ENCODE measurements around the gene TIPARP. TPM values are rescaled to one million over a fixed set of nuclear protein-coding genes. Genes with fewer than 3 reads are reported as not detected.

The TIPARP gene
- total and polyA plus RNA-seq, 2 of the 13 experiments (the other 11 are each of a cell fraction or from before 2014, with no cell fraction given), result 7.3 to 19.7 TPM

GRCh38 chr3:156702367-156702766, 28.0 kb downstream of the TIPARP start:
- TF ChIP-seq MAX (IDR thresholded peaks at IDR 0.05) (no peak), KDM5B (CRISPR knock-in tag; IDR thresholded peaks at IDR 0.05; ENCODE audit: borderline replicate concordance) (no peak), NFIC (IDR thresholded peaks at IDR 0.05; ENCODE audit: low read length) (no peak), NCOA2 (CRISPR knock-in tag; IDR thresholded peaks at IDR 0.05) (no peak), KLF9 (CRISPR knock-in tag; IDR thresholded peaks at IDR 0.05; ENCODE audit: low read depth) (no peak), LCORL (IDR thresholded peaks at IDR 0.05) (no peak), LCORL (CRISPR knock-in tag; IDR thresholded peaks at IDR 0.05) (no peak), ARNT2 (CRISPR knock-in tag; IDR thresholded peaks at IDR 0.05; ENCODE audit: low read depth) (no peak), MTF1 (CRISPR knock-in tag; IDR thresholded peaks at IDR 0.05) (no peak), RXRB (CRISPR knock-in tag; IDR thresholded peaks at IDR 0.05; ENCODE audit: borderline replicate concordance) (no peak), ZNF556 (CRISPR knock-in tag; IDR thresholded peaks at IDR 0.05; ENCODE audit: borderline replicate concordance) (no peak), IRF9 (CRISPR knock-in tag; IDR thresholded peaks at IDR 0.05; ENCODE audit: borderline replicate concordance) (no peak), ZNF615 (CRISPR knock-in tag; IDR thresholded peaks at IDR 0.05; ENCODE audit: borderline replicate concordance) (no peak), ADNP (CRISPR knock-in tag; IDR thresholded peaks at IDR 0.05) (no peak), SRY (CRISPR knock-in tag; IDR thresholded peaks at IDR 0.05) (no peak), STAT5B (CRISPR knock-in tag; IDR thresholded peaks at IDR 0.05) (no peak), ZNF761 (CRISPR knock-in tag; conservative IDR thresholded peaks at IDR 0.05) (no peak), ZNF687 (CRISPR knock-in tag; IDR thresholded peaks at IDR 0.05) (no peak)
- TF ChIP-seq, protein P1, sequence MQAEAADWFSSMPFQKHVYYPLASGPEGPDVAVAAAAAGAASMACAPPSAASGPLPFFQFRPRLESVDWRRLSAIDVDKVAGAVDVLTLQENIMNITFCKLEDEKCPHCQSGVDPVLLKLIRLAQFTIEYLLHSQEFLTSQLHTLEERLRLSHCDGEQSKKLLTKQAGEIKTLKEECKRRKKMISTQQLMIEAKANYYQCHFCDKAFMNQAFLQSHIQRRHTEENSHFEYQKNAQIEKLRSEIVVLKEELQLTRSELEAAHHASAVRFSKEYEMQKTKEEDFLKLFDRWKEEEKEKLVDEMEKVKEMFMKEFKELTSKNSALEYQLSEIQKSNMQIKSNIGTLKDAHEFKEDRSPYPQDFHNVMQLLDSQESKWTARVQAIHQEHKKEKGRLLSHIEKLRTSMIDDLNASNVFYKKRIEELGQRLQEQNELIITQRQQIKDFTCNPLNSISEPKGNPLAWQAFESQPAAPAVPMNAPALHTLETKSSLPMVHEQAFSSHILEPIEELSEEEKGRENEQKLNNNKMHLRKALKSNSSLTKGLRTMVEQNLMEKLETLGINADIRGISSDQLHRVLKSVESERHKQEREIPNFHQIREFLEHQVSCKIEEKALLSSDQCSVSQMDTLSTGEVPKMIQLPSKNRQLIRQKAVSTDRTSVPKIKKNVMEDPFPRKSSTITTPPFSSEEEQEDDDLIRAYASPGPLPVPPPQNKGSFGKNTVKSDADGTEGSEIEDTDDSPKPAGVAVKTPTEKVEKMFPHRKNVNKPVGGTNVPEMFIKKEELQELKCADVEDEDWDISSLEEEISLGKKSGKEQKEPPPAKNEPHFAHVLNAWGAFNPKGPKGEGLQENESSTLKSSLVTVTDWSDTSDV (CRISPR knock-in tag; IDR thresholded peaks at IDR 0.05), result no peak
- H2AFZ ChIP-seq (ENCODE audit: low read length), result no peak overlapping the region
- H4K20me1 ChIP-seq (ENCODE audit: insufficient read depth, low read length), result no peaks in the 10 kb centered on the region
- no peaks in the 10 kb centered on the region for H3K27me3 ChIP-seq (ENCODE audit: control insufficient read depth in 1 of 2, insufficient read depth in 2 of 2, low read length in 2 of 2)
- no peak for ATAC-seq
- WGBS (ENCODE audit: low lambda C conversion rate), result 91% methylated on average over 1 of the region's 1 CpG
- DNase-seq (ENCODE audit: low spot score), result no peak
- no peaks in the 10 kb centered on the region for H3K9me3 ChIP-seq (ENCODE audit: low read length)
- peaks cover 43% of the 10 kb centered on the region for H3K4me1 ChIP-seq (ENCODE audit: insufficient read depth, low read length)
- no peak overlapping the region for H3K9ac ChIP-seq (ENCODE audit: insufficient read depth, low read depth, low read length)
- no peak overlapping the region for H3K27ac ChIP-seq (ENCODE audit: extremely low read length, insufficient read depth, low read length)
- H3K4me2 ChIP-seq (ENCODE audit: low read depth, low read length), result no peak overlapping the region
- in situ Hi-C loops (cut with HindIII; ENCODE audit: extremely low pct_ligation_motif_present, low pct_unique_long_range_greater_than_20kb), result no loop called here
- ChIA-PET CTCF (ENCODE audit: low intra/inter-chr PET ratio, low total read pairs) (no interaction called here), POLR2A (interaction anchor here (0.8 kb wide), 1 partner anchor 28 kb away, joined by 5 read pairs; the partner anchor contains the start of gene TIPARP)
- no peaks in the 10 kb centered on the region for H3K79me2 ChIP-seq (ENCODE audit: insufficient read depth, low read length)
- BruUV-seq (replicated peaks), result no TSS peak
- intact Hi-C loops (cut with micrococcal nuclease; ENCODE audit: unreplicated experiment), result no loop called here
- H3K36me3 ChIP-seq (replicated peaks in 1 of 2; ENCODE audit: control insufficient read depth in 1 of 2, insufficient read depth in 2 of 2, low read length in 2 of 2), result peaks cover 4 to 22% of the 10 kb centered on the region in 2 experiments
- no peak for FAIRE-seq
- no peak overlapping the region for H3K4me3 ChIP-seq (replicated peaks in 1 of 3; ENCODE audit: insufficient read depth in 1 of 3, low read depth in 2 of 3, low read length in 3 of 3)
